Panc1 (cell line): ENCODE data around the gene TUBB4B. TPM values are rescaled to one million over a fixed set of nuclear protein-coding genes. Genes with fewer than 3 reads are reported as not detected.

Source experiments
- ATAC-seq: fragments of 200-7000 bp; cut with Tn5 transposase; 2 replicates; pipeline ENCODE4 v1.9.1; 2020; ENCODE audit warnings: mild to moderate bottlenecking, moderate library complexity
- BruUV-seq: library from RNA; stranded (reverse); fragments of 400-500 nt; replicated peaks from 2 replicates; lab custom pipeline; 2021; lab: Mats Ljungman, UMichigan
- CTCF ChIA-PET: fragments of 300-600 bp; sonication (Branson Sonifier 250); formaldehyde crosslinking; loops from one replicate; lab custom pipeline; 2022; ENCODE audit warnings: antibody characterized with exemption; lab: Charles Lee
- POLR2A ChIA-PET: fragments of 300-600 bp; sonication (Branson Sonifier 250); formaldehyde crosslinking; loops from one replicate; lab custom pipeline; 2022; ENCODE audit warnings: antibody characterized with exemption; lab: Charles Lee
- DNase-seq: peaks from one replicate; pipeline ENCODE4 v3.0.0-alpha.2; 2010; ENCODE audit warnings: low read depth, low spot score
- H3K27ac ChIP-seq: 2 replicates; pipeline ENCODE4 v1.5.1; 2011; ENCODE audit warnings: mild to moderate bottlenecking, low read length, inconsistent platforms
- H3K27me3 ChIP-seq: fragments of 200-500 bp; sonication (Bioruptor generic); 2 replicates; pipeline ENCODE4 v1.6.0; 2014; ENCODE audit warnings: low read length, inconsistent platforms; ENCODE audit not compliant: control insufficient read depth, insufficient read depth
- H3K36me3 ChIP-seq: fragments of 200-500 bp; sonication (Bioruptor generic); 2 replicates; pipeline ENCODE4 v1.5.1; 2014; ENCODE audit warnings: inconsistent platforms, mild to moderate bottlenecking, low read length, moderate library complexity; ENCODE audit not compliant: control insufficient read depth, insufficient read depth
- H3K4me1 ChIP-seq: 2 replicates; pipeline ENCODE4 v1.5.1; 2011; ENCODE audit warnings: inconsistent platforms, mild to moderate bottlenecking, low read length, moderate library complexity; ENCODE audit not compliant: control insufficient read depth, insufficient read depth
- H3K4me3 ChIP-seq, 2 experiments: 2 replicates each; pipeline ENCODE4 v1.5.1; 2011 to 2012; ENCODE audit warnings: low read depth in 2 of 2, low read length in 2 of 2, mild to moderate bottlenecking in 2 of 2, inconsistent platforms in 1 of 2, moderate library complexity in 1 of 2
- H3K9me3 ChIP-seq: fragments of 200-500 bp; sonication (Bioruptor generic); 2 replicates; pipeline ENCODE4 v1.5.1; 2014; ENCODE audit warnings: low read depth, mild to moderate bottlenecking, inconsistent platforms, low read length, moderate library complexity; ENCODE audit not compliant: control insufficient read depth, insufficient read depth
- POLR2AphosphoS5 ChIP-seq: IDR thresholded peaks from 2 replicates; pipeline ENCODE4 v1.6.1; 2012; ENCODE audit warnings: mild to moderate bottlenecking, low read depth, low read length, moderate library complexity
- SIN3A ChIP-seq: IDR thresholded peaks from 2 replicates; pipeline ENCODE4 v1.6.1; 2012; ENCODE audit warnings: low read depth, mild to moderate bottlenecking, low read length, moderate library complexity, borderline replicate concordance; ENCODE audit not compliant: insufficient read depth
- TCF7L2 ChIP-seq: IDR thresholded peaks from 2 replicates; pipeline ENCODE4 v1.6.1; 2011; ENCODE audit warnings: mild to moderate bottlenecking, low read depth, low read length, inconsistent platforms
- in situ Hi-C: cut with HindIII; loops from 2 replicates; pipeline ENCODE4 v1.10.0; 2016; ENCODE audit warnings: low sequenced_read_pairs, low pct_unique_long_range_greater_than_20kb
- intact Hi-C: fragments of 100-400 bp; cut with micrococcal nuclease; formaldehyde crosslinking; loops from one replicate; pipeline ENCODE4 v1.10.0; 2022; ENCODE audit not compliant: unreplicated experiment
- total RNA-seq: library from RNA; stranded (reverse); gene quantifications from one replicate; pipeline ENCODE4 v1.2.1, GENCODE V29; 2021; ENCODE audit not compliant: unreplicated experiment
- TF ChIP-seq, protein P1 (sequence below): fragments of 450-650 bp; IDR thresholded peaks from 2 replicates; pipeline ENCODE4 v1.5.1; 2017; ENCODE audit warnings: mild to moderate bottlenecking
- TF ChIP-seq, protein P2 (sequence below), 2 experiments: IDR thresholded peaks; 2 replicates each; pipeline ENCODE4 v1.6.1; 2011 to 2012; ENCODE audit warnings: low read depth in 2 of 2, control low read depth in 1 of 2, low read length in 1 of 2, mild to moderate bottlenecking in 1 of 2, moderate library complexity in 1 of 2; ENCODE audit not compliant: insufficient read depth in 1 of 2

The TUBB4B gene
- total RNA-seq, 1 experiment from 2014 or later, result 265 TPM

DNA sequence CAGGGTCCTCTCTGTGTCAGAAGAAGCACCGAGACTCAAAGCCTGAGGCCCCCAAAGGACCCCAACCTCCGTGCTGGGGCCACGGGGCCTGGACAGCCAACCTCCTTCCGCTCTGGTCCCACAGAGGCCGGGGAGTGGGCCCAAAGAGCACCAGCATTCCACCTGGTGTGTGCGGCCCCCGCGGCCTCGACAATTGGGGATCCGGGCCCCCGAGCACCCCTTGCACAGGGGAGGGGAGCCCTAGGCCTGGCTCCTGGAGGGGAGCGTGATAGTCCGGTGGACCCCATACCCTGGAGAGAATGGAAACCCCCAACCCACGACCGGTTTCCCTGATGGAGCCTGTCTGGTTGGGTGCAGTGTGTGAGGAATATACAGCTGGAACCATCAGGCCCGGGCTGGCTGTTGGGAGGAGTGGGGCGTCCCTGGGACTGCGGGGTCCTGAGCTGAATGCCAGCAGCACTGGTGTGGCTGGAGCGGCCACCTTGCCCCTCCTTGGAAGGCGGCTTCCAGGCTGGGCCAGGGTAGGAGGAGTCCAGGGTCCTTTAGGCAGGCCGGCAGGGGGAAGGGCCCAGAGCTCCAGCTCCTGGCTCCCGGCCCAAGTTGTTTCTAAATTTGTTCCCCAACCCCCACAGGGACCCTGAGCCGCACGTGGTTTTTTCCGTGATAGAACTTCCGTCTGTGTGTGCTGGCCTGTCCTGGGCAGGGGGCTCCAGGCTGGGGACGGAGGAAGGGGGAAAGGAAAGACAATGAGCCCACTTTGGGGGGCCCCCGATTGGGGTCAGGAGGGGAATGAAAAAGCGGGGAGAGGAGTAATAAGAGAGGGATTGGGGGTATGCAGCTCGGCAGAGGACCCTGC is 35.6 kb downstream of the TUBB4B start:
- H3K27ac ChIP-seq, result peak overlapping the region; percentile 84
- H3K36me3 ChIP-seq, result peaks cover 3% of the 10 kb centered on the region; the same call in 1 of the 2 replicates
- DNase-seq (no peak), ATAC-seq (peak; percentile 61)
- ChIA-PET CTCF (interaction anchor here (0.7 to 1.1 kb wide), 2 partner anchors 10 to 11 kb away, joined by 3 to 6 read pairs; no protein-coding TSS in a partner anchor), POLR2A (interaction anchor here (0.5 to 0.6 kb wide), 3 partner anchors 10 to 94 kb away, joined by 3 to 9 read pairs (median 3); no protein-coding TSS in a partner anchor)
- TF ChIP-seq, protein P1, sequence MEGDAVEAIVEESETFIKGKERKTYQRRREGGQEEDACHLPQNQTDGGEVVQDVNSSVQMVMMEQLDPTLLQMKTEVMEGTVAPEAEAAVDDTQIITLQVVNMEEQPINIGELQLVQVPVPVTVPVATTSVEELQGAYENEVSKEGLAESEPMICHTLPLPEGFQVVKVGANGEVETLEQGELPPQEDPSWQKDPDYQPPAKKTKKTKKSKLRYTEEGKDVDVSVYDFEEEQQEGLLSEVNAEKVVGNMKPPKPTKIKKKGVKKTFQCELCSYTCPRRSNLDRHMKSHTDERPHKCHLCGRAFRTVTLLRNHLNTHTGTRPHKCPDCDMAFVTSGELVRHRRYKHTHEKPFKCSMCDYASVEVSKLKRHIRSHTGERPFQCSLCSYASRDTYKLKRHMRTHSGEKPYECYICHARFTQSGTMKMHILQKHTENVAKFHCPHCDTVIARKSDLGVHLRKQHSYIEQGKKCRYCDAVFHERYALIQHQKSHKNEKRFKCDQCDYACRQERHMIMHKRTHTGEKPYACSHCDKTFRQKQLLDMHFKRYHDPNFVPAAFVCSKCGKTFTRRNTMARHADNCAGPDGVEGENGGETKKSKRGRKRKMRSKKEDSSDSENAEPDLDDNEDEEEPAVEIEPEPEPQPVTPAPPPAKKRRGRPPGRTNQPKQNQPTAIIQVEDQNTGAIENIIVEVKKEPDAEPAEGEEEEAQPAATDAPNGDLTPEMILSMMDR, result no peak
- no peak for TF ChIP-seq SIN3A
- in situ Hi-C loops (no loop called here), intact Hi-C loops (no loop called here)
- H3K4me1 ChIP-seq, result peaks cover 13% of the 10 kb centered on the region
- BruUV-seq, result no TSS peak
- H3K9me3 ChIP-seq, result no peaks in the 10 kb centered on the region
- H3K4me3 ChIP-seq, result peak overlapping the region; percentile 55 to 73
- H3K27me3 ChIP-seq, result no peaks in the 10 kb centered on the region

DNA sequence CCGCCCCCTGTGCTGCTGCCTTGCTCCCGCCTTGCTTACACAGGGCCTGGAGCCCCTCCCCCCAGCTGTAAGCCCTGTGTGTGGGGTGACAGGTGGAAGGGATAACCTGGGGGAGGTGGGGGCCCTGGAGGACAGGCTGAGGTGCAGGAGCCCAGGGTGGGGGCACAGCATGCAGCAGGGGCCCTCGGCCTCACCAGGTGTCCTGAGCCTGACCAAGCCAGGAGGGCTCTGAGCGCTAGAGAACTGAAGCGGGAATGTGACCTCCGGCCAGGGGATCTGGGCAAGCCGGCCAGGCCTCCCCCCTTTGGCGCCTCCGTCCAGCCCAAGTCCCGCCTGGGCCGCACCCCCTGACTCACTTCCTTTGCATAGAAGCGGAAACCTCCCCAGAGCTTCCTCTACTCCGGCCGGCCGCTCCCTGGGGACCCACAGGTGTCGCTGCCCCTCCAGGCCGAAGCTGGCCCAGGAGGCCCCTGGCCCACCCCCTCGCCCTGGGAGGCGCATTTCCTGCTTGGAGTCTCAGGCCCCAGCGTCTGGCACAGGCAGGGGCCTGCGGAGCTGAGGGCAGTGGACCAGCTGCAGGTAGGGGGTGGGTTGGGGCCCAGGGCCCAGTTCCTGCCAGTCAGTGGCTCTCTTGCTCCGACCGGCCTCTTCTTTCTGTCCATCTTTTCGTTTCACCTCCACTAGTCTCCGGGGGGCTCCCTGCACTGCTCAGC is 36.4 kb downstream of the TUBB4B start, which contains the start of gene TOR4A:
TOR4A (plus strand) TSS at position 398 of the 713 bp plus-strand sequence. CDS start 964 bp downstream, outside the sequence.
- Histone ChIP-seq H3K4me3 (peak within 1 kb of the TSS; percentile 55 to 73), H3K27me3 (no peaks in the 10 kb centered on the region), H3K27ac (peak within 1 kb of the TSS; percentile 84), H3K4me1 (peaks cover 13% of the 10 kb centered on the region), H3K9me3 (no peaks in the 10 kb centered on the region), H3K36me3 (peaks cover 3% of the 10 kb centered on the region; the same call in 1 of the 2 replicates)
- CTCF ChIA-PET, result interaction anchor here (1.1 kb wide), 1 partner anchor 9 kb away, joined by 3 read pairs; no protein-coding TSS in a partner anchor
- no peak for DNase-seq
- BruUV-seq, result TSS peak; percentile 63
- POLR2A ChIA-PET, result interaction anchor here (0.5 kb wide), 1 partner anchor 10 kb away, joined by 9 read pairs; no protein-coding TSS in a partner anchor
- TF ChIP-seq, protein P2, sequence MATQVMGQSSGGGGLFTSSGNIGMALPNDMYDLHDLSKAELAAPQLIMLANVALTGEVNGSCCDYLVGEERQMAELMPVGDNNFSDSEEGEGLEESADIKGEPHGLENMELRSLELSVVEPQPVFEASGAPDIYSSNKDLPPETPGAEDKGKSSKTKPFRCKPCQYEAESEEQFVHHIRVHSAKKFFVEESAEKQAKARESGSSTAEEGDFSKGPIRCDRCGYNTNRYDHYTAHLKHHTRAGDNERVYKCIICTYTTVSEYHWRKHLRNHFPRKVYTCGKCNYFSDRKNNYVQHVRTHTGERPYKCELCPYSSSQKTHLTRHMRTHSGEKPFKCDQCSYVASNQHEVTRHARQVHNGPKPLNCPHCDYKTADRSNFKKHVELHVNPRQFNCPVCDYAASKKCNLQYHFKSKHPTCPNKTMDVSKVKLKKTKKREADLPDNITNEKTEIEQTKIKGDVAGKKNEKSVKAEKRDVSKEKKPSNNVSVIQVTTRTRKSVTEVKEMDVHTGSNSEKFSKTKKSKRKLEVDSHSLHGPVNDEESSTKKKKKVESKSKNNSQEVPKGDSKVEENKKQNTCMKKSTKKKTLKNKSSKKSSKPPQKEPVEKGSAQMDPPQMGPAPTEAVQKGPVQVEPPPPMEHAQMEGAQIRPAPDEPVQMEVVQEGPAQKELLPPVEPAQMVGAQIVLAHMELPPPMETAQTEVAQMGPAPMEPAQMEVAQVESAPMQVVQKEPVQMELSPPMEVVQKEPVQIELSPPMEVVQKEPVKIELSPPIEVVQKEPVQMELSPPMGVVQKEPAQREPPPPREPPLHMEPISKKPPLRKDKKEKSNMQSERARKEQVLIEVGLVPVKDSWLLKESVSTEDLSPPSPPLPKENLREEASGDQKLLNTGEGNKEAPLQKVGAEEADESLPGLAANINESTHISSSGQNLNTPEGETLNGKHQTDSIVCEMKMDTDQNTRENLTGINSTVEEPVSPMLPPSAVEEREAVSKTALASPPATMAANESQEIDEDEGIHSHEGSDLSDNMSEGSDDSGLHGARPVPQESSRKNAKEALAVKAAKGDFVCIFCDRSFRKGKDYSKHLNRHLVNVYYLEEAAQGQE (IDR thresholded peaks at IDR 0.05; ENCODE audit: insufficient read depth in 1 of 2, low read depth in 2 of 2, low read length in 1 of 2), result 0 out of 4 replicates have a peak, but pooled peaks of 1 of the 2 experiments have one; percentile 15
- TF ChIP-seq, protein P1, result peak; percentile 64
- no peak; the same call in 1 of the 2 replicates for TF ChIP-seq SIN3A
- peak; percentile 69; the same call in 1 of the 2 replicates for TF ChIP-seq POLR2AphosphoS5
- no peak for TF ChIP-seq TCF7L2
- intact Hi-C loops, result no loop called here
- in situ Hi-C loops, result no loop called here
- ATAC-seq, result peak; percentile 89
